Activated naive CD4-positive, alpha-beta T cell treated with anti-CD3 and anti-CD28 coated beads, Interleukin-2, amount 50 U/mL, for 24 hours (primary cell): ENCODE data around the gene NBAS.

ENCODE experiments used
- H3K27ac Mint-ChIP-seq: one replicate; pipeline ENCODE4 v1.8.0; 2021; ENCODE audit warnings: mild to moderate bottlenecking, mixed read lengths
- H3K27me3 Mint-ChIP-seq: one replicate; pipeline ENCODE4 v1.8.0; 2021; ENCODE audit warnings: mixed read lengths
- H3K36me3 Mint-ChIP-seq: one replicate; pipeline ENCODE4 v1.8.0; 2021; ENCODE audit warnings: mixed read lengths
- H3K4me1 Mint-ChIP-seq: one replicate; pipeline ENCODE4 v1.8.0; 2021; ENCODE audit warnings: mixed read lengths
- H3K4me3 Mint-ChIP-seq: one replicate; pipeline ENCODE4 v1.8.0; 2021; ENCODE audit warnings: mild to moderate bottlenecking, mixed read lengths
- H3K9me3 Mint-ChIP-seq: one replicate; pipeline ENCODE4 v1.8.0; 2021; ENCODE audit warnings: mixed read lengths

NBAS gene

DNA sequence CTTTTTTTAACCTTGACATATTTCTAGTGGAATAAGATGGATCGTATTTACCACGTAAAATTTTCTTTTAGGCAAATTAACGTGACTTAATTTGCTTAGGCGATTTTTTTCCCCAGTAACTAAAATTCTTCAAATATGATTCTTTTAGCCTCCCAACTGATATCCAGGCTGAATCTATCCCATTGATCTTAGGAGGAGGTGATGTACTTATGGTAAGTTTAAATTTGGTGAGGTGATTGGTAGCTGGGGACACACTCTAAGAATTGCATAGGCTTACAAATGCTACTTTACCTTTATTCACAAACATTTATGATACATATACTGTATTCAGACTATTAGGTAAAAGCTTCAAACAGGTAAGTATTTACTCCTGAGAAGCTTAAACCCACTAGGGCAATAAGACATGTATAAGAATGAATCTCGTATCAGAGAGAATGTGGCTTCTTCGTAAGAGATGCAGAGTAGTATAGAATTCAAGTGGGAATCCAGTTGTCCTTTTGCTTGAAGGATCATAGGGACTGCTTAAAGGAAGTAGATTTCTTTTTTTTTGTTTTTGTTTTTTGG, 34.3 kb upstream of the NBAS start:
- peaks cover 16% of the 10 kb centered on the region for H3K36me3 Mint-ChIP-seq
- no peaks in the 10 kb centered on the region for H3K9me3 Mint-ChIP-seq
- H3K27ac Mint-ChIP-seq: no peak overlapping the region
- no peak overlapping the region for H3K4me3 Mint-ChIP-seq
- H3K4me1 Mint-ChIP-seq: peaks cover 37% of the 10 kb centered on the region
- H3K27me3 Mint-ChIP-seq: no peaks in the 10 kb centered on the region

DNA sequence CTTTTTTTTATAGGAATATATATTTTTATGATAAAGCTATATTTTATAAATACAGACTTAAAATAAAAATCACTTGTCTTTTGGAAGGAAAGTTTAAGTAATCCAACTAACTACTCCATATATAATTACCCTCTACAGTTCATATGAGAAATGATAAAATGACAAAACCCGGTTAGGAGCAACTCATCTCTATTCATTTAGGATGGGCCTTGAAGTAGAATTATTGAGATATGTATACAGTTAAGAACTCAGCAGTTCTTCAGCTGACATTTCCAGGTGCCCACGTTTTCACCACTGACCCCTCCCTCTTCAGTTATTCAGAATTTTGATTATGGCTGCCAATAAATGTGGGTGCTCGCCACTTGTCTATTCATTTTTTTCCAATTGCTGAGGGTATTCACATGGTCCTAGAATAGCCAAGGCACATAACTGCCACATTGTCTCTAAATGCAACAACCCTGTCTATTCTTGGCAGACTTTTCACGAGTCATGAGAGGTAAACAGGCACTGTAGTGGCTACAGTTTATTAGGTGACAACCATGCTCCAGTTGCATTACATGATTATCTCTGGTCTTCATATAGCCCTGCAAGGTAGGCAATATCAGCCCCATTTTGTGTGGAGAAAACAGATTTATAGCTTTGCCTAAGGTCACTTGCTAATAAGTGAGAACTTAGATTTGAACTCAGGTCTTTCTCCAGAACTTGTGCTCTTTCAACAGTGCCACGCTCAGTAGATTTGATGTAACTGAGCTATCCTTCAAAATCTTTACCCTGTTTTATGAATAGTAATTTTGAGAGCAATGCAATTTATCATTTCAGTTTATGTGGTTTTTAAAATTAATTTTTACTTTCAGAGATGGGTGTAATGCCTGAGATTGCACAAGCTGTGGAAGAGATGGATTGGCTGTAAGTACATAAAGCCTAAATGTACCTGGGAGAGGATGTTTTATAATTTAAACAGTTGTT, 33.4 kb upstream of the NBAS start:
- no peaks in the 10 kb centered on the region for H3K9me3 Mint-ChIP-seq
- H3K4me1 Mint-ChIP-seq: peaks cover 40% of the 10 kb centered on the region
- H3K36me3 Mint-ChIP-seq: peaks cover 13% of the 10 kb centered on the region
- peak overlapping the region; percentile 7 for H3K27ac Mint-ChIP-seq
- H3K27me3 Mint-ChIP-seq: no peaks in the 10 kb centered on the region
- peak overlapping the region; percentile 19 for H3K4me3 Mint-ChIP-seq

DNA sequence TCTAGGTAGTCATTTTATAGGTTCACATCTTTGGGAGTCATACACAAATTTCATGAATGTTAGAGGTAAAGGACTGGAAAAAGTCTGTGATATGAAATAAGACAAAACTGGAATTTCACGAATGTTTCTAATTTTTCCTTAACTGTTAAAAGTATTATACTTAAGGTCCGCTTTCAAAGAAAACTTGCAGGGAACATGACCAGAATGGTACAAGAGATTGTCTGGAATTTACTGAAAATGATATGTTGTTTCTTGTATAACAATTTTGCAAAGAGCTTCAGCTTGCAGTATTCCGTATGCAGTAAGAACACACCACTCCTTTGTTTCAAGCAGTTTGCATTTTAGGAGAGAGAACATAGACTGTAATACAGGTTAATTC, 32.2 kb upstream of the NBAS start:
- H3K4me1 Mint-ChIP-seq: peaks cover 40% of the 10 kb centered on the region
- H3K36me3 Mint-ChIP-seq: peaks cover 13% of the 10 kb centered on the region
- peak overlapping the region; percentile 96 for H3K4me3 Mint-ChIP-seq
- no peaks in the 10 kb centered on the region for H3K9me3 Mint-ChIP-seq
- no peak overlapping the region for H3K27ac Mint-ChIP-seq
- no peaks in the 10 kb centered on the region for H3K27me3 Mint-ChIP-seq

DNA sequence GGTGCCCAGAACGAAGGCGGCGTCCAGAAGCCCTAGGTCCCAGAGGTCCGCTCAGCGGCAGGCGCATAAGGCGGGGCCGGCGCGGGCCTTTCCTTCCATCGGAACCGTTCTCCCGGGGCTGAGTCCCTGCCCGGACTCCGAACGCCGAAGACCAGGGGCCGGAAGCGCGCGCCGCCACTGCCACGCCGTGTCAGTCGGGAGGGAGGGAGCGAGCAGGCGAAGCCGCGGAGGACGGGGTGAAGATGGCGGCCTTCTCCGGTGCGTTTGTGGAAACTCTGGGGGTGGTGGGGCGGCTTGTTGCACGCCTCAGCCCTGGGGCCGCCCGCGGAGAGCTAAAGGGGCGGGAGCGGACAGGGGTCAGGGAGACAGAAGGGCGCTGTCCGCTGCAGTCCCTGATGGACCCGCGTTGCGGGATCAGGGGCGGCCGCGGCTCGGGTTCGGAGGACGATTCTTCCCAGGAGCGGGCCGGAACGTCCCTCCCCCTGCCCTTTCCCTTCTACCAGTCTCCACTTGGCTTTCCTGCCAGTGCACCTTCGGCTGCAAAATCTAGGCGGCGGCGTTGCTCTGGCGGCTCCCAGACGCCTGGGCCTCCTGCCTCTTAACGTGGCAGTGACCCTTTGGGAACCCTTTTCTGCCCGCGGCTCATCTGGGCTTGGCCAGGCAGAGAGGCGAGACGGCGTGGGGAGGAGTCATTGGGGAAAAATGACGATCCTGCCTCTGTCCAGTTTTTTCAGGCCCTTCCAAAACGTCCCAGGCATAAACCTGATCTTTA, 30.7 kb upstream of the NBAS start, which contains the start of gene DDX1:
Gene DDX1, plus strand, starts transcription at position 177 of the 772 bp plus-strand sequence. Its CDS starts 66 bp downstream, at position 243.
- H3K9me3 Mint-ChIP-seq: no peaks in the 10 kb centered on the region
- no peaks in the 10 kb centered on the region for H3K27me3 Mint-ChIP-seq
- peak within 1 kb of the TSS; percentile 98 for H3K27ac Mint-ChIP-seq
- peaks cover 6% of the 10 kb centered on the region for H3K36me3 Mint-ChIP-seq
- peaks cover 40% of the 10 kb centered on the region for H3K4me1 Mint-ChIP-seq
- H3K4me3 Mint-ChIP-seq: peak within 1 kb of the TSS; percentile 96

DNA sequence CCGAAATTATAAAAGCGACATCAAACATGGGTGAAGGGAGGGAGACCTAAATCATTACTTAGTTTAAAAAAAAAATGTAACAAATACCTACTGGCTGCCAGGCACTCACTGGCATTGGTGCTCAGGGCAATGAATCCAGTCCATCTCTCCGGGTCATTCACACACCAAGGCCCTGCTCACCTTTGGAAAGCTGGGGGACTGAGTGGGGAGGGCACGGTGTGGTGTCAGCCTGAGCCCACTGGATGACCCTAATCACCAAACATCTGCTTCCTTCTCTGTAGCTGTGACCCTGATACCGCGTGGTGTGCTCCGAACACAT, 30.2 kb upstream of the NBAS start:
- H3K9me3 Mint-ChIP-seq: no peaks in the 10 kb centered on the region
- peaks cover 38% of the 10 kb centered on the region for H3K4me1 Mint-ChIP-seq
- peaks cover 4% of the 10 kb centered on the region for H3K36me3 Mint-ChIP-seq
- H3K27ac Mint-ChIP-seq: peak overlapping the region; percentile 98
- no peaks in the 10 kb centered on the region for H3K27me3 Mint-ChIP-seq
- peak overlapping the region; percentile 96 for H3K4me3 Mint-ChIP-seq

DNA sequence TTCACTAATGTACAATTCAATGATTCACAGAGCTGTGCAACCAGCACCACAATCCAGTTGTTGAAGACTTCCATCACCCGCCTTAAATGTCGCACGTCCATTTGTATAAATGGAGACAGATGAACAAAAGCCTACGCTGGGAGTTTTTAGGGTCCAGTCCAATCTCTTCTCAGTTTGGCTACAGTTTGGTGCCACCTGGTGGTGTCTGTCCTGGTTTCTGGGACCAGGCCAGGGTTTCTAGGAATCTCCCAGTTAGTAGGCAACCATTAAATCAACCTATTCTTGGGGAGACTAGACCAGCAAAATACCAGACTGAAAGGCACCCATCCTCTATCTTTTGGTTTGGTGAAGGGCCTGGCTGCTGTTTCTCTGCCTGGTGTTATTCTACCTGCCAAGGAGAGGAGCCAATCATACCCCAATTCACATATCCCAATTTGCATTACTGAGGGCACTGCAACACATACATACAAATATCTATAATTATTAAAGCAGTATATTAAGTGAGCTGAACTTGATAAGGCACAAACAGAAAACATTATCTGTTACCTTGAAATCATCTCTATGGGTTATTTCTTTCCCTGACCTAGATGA, 27.3 kb upstream of the NBAS start:
- peaks cover 19% of the 10 kb centered on the region for H3K4me1 Mint-ChIP-seq
- H3K4me3 Mint-ChIP-seq: no peak overlapping the region
- no peak overlapping the region for H3K27ac Mint-ChIP-seq
- no peaks in the 10 kb centered on the region for H3K9me3 Mint-ChIP-seq
- H3K36me3 Mint-ChIP-seq: no peaks in the 10 kb centered on the region
- H3K27me3 Mint-ChIP-seq: no peaks in the 10 kb centered on the region

DNA sequence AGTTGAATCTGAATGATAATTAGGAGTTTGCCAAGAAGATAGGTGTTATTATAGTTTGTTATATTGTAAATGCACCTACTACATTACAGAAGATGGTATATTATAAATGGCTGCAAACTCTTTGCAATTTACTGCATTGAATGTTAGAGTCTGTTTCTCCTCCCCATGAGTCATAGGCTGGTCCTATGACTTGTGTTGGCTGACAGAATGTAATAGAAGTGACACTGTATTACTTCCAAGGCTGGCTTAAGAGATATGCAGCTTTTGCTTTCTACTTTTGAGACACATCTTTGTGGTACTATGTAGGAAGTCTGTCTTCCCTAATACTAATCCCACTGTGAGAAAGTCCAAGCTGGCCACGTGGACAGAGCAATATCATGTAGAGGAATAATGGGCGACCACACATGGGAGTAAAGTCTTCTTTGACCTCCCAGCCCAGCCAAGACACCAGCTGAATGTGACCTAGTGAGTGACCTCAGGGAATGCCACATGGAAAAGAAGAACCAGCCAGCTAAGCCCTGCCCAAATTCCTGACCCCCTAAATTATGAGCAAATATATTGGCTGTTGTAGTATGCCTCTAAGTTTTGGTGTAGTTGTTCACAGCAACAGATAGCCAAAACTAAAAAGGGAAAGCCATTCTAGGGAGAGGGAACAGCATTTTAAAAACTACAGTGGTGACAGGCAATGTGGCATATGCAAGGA, 23.8 kb upstream of the NBAS start:
- Mint-ChIP-seq H3K27me3 (peaks cover 4% of the 10 kb centered on the region), H3K9me3 (no peaks in the 10 kb centered on the region), H3K27ac (no peak overlapping the region), H3K4me3 (no peak overlapping the region), H3K4me1 (no peaks in the 10 kb centered on the region), H3K36me3 (no peaks in the 10 kb centered on the region)

DNA sequence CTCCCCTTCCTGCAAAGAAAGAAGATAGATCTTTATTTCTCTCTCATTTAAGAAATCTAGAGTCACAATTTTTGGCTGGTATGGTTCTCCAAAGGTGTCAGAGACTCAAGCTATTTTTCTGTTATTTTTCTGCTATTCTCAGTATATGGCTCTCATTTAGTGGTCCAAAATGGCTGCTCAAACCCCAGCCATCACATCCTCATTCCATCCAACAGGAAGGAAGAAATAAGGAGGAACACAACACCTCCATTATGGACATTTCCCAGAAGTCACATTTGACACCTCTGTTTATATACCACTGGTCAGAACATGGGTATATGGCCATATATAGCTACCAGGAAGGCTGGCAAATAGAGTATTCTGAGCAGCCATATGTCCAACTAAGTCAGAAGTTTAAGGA, 23.2 kb upstream of the NBAS start:
- H3K4me3 Mint-ChIP-seq: no peak overlapping the region
- no peak overlapping the region for H3K27ac Mint-ChIP-seq
- no peaks in the 10 kb centered on the region for H3K9me3 Mint-ChIP-seq
- H3K36me3 Mint-ChIP-seq: no peaks in the 10 kb centered on the region
- H3K27me3 Mint-ChIP-seq: peaks cover 4% of the 10 kb centered on the region
- no peaks in the 10 kb centered on the region for H3K4me1 Mint-ChIP-seq

DNA sequence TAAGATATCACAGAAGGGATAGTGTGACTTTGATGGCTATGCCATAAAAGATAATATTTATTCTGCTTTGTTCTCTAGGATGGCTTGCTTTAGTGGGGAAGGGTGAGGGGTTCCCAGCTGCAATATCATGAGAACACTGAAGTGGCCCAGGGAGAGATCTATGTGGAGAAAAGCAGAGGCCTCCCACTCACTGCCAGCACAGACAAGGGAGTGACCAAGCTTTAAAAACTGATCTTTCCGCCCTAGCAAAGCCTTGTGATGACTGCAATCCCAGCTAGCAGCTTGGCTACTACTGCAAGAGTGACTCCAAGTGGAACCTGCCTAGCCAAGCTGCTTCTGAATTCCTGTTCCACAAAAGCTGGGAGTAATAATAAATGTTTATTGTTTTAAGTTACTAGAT, 22.7 kb upstream of the NBAS start:
- H3K4me1 Mint-ChIP-seq: no peaks in the 10 kb centered on the region
- no peaks in the 10 kb centered on the region for H3K36me3 Mint-ChIP-seq
- H3K27ac Mint-ChIP-seq: no peak overlapping the region
- H3K27me3 Mint-ChIP-seq: peaks cover 4% of the 10 kb centered on the region
- no peak overlapping the region for H3K4me3 Mint-ChIP-seq
- no peaks in the 10 kb centered on the region for H3K9me3 Mint-ChIP-seq

DNA sequence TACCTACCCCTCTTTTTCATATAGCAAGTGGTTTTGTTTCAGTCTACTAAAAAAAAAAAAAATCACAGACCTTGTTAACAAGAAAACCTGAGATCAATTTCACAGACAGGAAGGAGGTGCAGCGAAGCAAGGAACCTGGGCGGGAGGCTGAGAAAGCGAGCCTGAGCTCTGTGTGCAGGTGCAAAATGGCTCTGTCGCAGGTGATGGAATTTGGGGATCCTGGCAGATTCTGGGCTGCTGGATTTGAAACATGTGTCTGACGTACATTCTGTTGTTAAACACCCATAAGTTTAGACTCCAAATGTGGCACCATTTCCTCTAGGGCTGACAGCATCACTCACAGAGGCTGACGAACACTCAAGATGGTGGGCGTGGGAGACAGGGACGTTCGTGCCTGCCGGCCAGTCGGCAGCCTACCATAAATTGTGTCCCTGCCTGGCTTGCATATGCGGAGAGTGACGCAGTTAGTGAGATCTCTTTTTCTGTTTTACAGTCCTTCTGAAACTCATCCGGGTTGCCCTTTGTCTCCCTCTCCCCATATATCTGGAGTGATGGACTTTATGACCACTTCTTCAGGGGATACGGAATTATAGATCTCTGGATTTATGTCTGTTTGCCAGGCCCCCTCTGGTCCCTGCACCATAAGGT, 21.7 kb upstream of the NBAS start:
- Mint-ChIP-seq H3K4me1 (no peaks in the 10 kb centered on the region), H3K9me3 (no peaks in the 10 kb centered on the region), H3K27ac (no peak overlapping the region), H3K36me3 (no peaks in the 10 kb centered on the region), H3K4me3 (no peak overlapping the region), H3K27me3 (peaks cover 4% of the 10 kb centered on the region)

DNA sequence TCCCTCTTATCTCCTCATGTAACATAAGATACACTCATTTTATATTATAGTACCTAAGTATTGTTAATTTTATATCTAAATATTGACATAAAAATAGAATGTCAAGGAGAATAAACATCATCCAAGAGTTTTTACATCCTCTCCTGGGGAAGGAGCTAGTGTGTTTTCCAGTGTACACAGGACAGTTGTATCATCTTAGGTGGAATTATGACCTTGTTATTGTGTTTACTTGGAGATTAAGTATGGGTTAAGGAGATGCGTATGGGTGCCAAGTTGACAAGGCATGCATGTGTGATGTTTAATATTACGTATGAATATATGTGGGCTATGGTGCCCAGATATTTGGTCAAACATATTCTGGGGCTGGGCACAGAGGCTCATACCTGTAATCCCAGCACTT, 19.3 kb upstream of the NBAS start:
- no peaks in the 10 kb centered on the region for H3K4me1 Mint-ChIP-seq
- H3K27me3 Mint-ChIP-seq: peaks cover 4% of the 10 kb centered on the region
- no peak overlapping the region for H3K27ac Mint-ChIP-seq
- H3K9me3 Mint-ChIP-seq: no peaks in the 10 kb centered on the region
- no peaks in the 10 kb centered on the region for H3K36me3 Mint-ChIP-seq
- H3K4me3 Mint-ChIP-seq: no peak overlapping the region

DNA sequence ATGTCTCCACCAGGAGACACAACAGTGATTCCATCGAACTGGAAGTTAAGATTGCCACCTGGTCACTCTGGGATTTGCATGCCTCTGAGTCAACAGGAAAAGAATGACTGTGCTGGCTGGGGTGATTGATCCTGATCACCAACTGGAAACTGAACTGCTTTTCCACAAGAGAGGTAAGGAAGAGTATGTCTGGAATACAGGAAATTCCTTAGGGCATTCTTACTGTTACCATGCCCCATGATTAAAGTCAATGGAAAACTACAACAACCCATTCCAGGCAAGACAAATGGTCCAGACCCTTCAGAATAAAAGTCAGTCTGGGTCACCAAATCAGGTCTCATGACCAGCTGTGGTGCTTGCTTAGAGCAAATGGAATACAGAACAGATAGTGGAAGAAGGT, 18.5 kb upstream of the NBAS start:
- no peaks in the 10 kb centered on the region for H3K4me1 Mint-ChIP-seq
- H3K27me3 Mint-ChIP-seq: peaks cover 4% of the 10 kb centered on the region
- no peaks in the 10 kb centered on the region for H3K36me3 Mint-ChIP-seq
- H3K9me3 Mint-ChIP-seq: no peaks in the 10 kb centered on the region
- no peak overlapping the region for H3K27ac Mint-ChIP-seq
- H3K4me3 Mint-ChIP-seq: no peak overlapping the region

DNA sequence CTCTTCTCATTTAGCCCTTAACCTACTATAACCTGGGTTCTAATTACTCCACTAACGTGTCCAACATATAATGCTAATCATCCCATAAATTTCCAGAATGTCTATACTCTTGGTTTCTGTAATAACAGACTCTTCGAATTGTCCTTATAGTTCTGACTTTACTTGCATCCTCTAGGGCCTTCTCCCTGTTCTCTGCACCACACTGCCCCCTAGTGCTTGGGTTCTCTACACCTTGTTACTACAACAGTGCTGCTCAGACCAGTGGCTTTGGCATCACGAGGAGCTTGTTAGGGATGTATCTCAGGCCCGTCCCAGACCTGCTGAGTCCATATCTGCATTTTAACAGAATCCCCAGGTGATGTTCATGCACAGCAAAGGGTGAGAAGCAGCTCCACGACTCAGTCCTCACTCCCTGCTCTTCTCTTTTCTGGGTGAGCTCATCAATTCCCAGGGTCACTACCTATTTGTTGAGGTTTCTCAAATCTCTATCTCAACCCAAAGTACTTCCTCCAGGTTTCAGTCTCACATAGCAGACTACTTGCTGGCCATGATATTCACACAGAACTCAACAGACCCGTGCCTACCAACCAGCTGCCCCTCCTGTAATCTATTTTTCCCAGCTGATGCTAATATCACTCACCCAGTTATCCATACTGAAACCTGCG, 16.1 kb upstream of the NBAS start:
- H3K4me1 Mint-ChIP-seq: no peaks in the 10 kb centered on the region
- no peaks in the 10 kb centered on the region for H3K36me3 Mint-ChIP-seq
- no peak overlapping the region for H3K27ac Mint-ChIP-seq
- peaks cover 1% of the 10 kb centered on the region for H3K27me3 Mint-ChIP-seq
- H3K4me3 Mint-ChIP-seq: no peak overlapping the region
- H3K9me3 Mint-ChIP-seq: no peaks in the 10 kb centered on the region

DNA sequence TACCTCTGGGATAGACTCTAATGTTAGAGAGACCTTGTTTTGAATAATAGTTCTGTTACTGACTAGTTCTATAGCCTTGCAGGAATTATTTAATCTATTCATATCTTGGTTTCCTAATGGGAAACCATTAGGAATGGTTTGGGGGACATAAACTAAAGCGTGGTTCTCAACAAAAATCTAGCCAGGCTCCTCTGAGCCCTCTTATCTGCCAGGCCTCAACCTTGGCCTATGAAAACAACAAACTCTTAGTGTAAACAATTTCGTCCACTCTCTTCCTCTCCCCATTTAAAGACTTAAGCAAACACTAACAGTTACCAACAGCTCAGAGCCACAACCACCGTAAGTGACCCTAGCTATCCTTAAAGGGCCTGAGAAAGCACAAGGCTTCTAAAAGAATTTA, 10.6 kb upstream of the NBAS start:
- Mint-ChIP-seq H3K4me3 (no peak overlapping the region), H3K27ac (no peak overlapping the region), H3K4me1 (no peaks in the 10 kb centered on the region), H3K36me3 (no peaks in the 10 kb centered on the region), H3K9me3 (no peaks in the 10 kb centered on the region), H3K27me3 (no peaks in the 10 kb centered on the region)
